ENCODE results near the gene RASSF5.

RASSF5 gene

GRCh38 chr1:206512058-206512850 is 4.9 kb downstream of the RASSF5 start:
- H3K27ac ChIP-seq = no peak overlapping the region
- no peak overlapping the region for H3K9ac ChIP-seq

GRCh38 chr1:206512851-206513180 is 5.5 kb downstream of the RASSF5 start:
- no peaks in the 10 kb centered on the region for H3K9me3 ChIP-seq (ENCODE audit: control insufficient read depth, low read length)
- no peak overlapping the region for H3K4me3 ChIP-seq (ENCODE audit: low read depth, low read length)
- no peaks in the 10 kb centered on the region for H3K27me3 ChIP-seq (ENCODE audit: control insufficient read depth, insufficient read depth, low read length)
- H3K79me2 ChIP-seq = no peaks in the 10 kb centered on the region
- H2AFZ ChIP-seq = no peak overlapping the region
- no peaks in the 10 kb centered on the region for H3K4me1 ChIP-seq
- TF ChIP-seq CTCF (IDR thresholded peaks at IDR 0.05) = no peak
- no peak overlapping the region for H3K9ac ChIP-seq
- no peak overlapping the region for H3K4me2 ChIP-seq (ENCODE audit: low read length)
- no peak overlapping the region for H3K27ac ChIP-seq
- no peaks in the 10 kb centered on the region for H3K36me3 ChIP-seq (ENCODE audit: control insufficient read depth, insufficient read depth, low read length)

More at GRCh38 chr1:206512058-206512850, 4.9 kb downstream of the RASSF5 start:
- no peak overlapping the region for H3K4me3 ChIP-seq (ENCODE audit: low read depth, low read length)
- H3K27me3 ChIP-seq (ENCODE audit: control insufficient read depth, insufficient read depth, low read length) = no peaks in the 10 kb centered on the region
- H2AFZ ChIP-seq = no peak overlapping the region
- TF ChIP-seq CTCF (IDR thresholded peaks at IDR 0.05) = no peak
- no peaks in the 10 kb centered on the region for H3K79me2 ChIP-seq
- H3K4me2 ChIP-seq (ENCODE audit: low read length) = no peak overlapping the region
- H3K9me3 ChIP-seq (ENCODE audit: control insufficient read depth, low read length) = no peaks in the 10 kb centered on the region
- H3K4me1 ChIP-seq = no peaks in the 10 kb centered on the region
- no peaks in the 10 kb centered on the region for H3K36me3 ChIP-seq (ENCODE audit: control insufficient read depth, insufficient read depth, low read length)

GRCh38 chr1:206513312-206514111 is 6.2 kb downstream of the RASSF5 start:
- H3K4me2 ChIP-seq (ENCODE audit: low read length) = no peak overlapping the region
- no peak overlapping the region for H3K27ac ChIP-seq
- no peak overlapping the region for H3K4me3 ChIP-seq (ENCODE audit: low read depth, low read length)
- no peaks in the 10 kb centered on the region for H3K36me3 ChIP-seq (ENCODE audit: control insufficient read depth, insufficient read depth, low read length)
- no peaks in the 10 kb centered on the region for H3K4me1 ChIP-seq
- H3K79me2 ChIP-seq = no peaks in the 10 kb centered on the region
- TF ChIP-seq CTCF (IDR thresholded peaks at IDR 0.05) = no peak
- H3K9me3 ChIP-seq (ENCODE audit: control insufficient read depth, low read length) = no peaks in the 10 kb centered on the region
- no peaks in the 10 kb centered on the region for H3K27me3 ChIP-seq (ENCODE audit: control insufficient read depth, insufficient read depth, low read length)
- no peak overlapping the region for H3K9ac ChIP-seq
- no peak overlapping the region for H2AFZ ChIP-seq

- Histone ChIP-seq H3K36me3 (ENCODE audit: control insufficient read depth, insufficient read depth, low read length) (no peaks in the 10 kb centered on the region), H3K27ac (no peak overlapping the region), H3K4me3 (ENCODE audit: low read depth, low read length) (no peak overlapping the region), H3K9ac (no peak overlapping the region), H3K9me3 (ENCODE audit: control insufficient read depth, low read length) (no peaks in the 10 kb centered on the region), H2AFZ (no peak overlapping the region), H3K4me2 (ENCODE audit: low read length) (no peak overlapping the region), H3K4me1 (no peaks in the 10 kb centered on the region), H3K79me2 (no peaks in the 10 kb centered on the region), H3K27me3 (ENCODE audit: control insufficient read depth, insufficient read depth, low read length) (no peaks in the 10 kb centered on the region)
- no peak for TF ChIP-seq CTCF (IDR thresholded peaks at IDR 0.05)
Measured at GRCh38 chr1:206514813-206515387, 7.6 kb downstream of the RASSF5 start.
